Measurements from ENCODE around the gene PLD1.
"Not testable (repeated sequence)": the region's sequence is repeated elsewhere in the genome, so short reads cannot be mapped to it uniquely, and the experiment has no call there.

PLD1 gene

DNA sequence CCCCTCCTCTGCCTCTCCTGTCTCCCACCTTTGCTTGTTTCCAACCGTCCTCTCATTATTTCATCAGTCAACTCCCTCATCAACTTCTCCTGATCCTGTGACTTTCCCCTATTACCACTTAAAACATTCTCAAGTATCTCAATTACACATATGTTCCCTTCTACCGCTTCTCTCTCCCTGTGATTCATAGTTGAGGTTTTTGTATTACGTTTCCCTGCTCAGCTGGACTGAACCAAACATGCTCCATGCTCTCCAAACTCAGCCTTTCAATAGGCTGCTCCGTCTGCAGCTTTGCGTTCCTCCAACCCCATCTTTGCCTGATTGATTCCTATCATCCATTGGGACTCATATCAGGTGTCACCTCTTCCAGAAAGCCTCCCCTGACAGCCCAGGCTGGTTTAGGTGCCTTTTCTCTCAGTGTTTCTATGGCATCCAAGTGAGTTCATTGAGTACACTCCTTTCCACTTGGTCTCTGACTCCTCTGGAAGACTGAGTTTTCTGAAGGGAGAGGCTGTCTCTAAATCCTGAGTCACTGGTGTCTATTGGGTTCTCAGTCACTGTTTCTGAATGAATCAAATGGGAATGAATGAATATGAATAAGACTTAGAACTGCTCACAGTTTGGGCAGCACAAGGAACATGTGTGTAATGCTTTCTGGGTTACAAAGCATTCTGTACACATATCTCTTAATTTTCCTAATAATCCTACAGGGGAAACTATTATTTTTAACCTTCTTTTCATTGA, 56.4 kb downstream of the PLD1 start:
- CTCF ChIA-PET, result interaction anchor here (0.9 kb wide), 1 partner anchor 10 kb away, joined by 3 read pairs; no protein-coding TSS in a partner anchor
- TF ChIP-seq, protein P1, sequence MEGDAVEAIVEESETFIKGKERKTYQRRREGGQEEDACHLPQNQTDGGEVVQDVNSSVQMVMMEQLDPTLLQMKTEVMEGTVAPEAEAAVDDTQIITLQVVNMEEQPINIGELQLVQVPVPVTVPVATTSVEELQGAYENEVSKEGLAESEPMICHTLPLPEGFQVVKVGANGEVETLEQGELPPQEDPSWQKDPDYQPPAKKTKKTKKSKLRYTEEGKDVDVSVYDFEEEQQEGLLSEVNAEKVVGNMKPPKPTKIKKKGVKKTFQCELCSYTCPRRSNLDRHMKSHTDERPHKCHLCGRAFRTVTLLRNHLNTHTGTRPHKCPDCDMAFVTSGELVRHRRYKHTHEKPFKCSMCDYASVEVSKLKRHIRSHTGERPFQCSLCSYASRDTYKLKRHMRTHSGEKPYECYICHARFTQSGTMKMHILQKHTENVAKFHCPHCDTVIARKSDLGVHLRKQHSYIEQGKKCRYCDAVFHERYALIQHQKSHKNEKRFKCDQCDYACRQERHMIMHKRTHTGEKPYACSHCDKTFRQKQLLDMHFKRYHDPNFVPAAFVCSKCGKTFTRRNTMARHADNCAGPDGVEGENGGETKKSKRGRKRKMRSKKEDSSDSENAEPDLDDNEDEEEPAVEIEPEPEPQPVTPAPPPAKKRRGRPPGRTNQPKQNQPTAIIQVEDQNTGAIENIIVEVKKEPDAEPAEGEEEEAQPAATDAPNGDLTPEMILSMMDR (IDR thresholded peaks at IDR 0.05; ENCODE audit: control extremely low read depth, extremely low read depth, low read depth, missing control alignments), result no peak
- no peak for DNase-seq (ENCODE audit: extremely low spot score)
- POLR2A ChIA-PET, result no interaction called here

DNA sequence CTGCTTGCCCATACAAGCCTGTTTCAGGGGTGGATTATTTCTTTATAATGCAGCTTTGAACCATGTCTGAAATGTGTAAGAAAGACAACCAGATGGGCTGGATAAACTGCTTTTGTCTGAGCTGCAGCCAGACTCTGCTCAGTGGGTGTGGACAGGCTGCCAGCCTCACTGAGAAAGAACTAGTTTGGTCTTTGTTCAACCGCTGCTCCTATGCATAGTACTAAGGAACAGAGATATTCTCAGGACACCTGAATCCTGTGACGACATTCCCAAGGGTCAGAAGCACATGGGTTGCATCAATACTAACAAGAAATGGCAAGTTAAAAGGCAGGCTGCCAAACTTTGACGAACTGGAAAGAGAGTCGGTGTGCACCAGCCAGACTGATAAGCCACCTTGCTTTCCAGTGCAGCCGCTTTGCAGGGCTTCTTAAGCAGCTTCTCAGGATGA, 57.2 kb downstream of the PLD1 start:
- TF ChIP-seq, protein P1 (IDR thresholded peaks at IDR 0.05; ENCODE audit: control extremely low read depth, extremely low read depth, low read depth, missing control alignments), result no peak
- CTCF ChIA-PET, result interaction anchor here (0.9 to 2.7 kb wide), 2 partner anchors 9 to 19 kb away, joined by 3 to 9 read pairs; no protein-coding TSS in a partner anchor
- DNase-seq (ENCODE audit: extremely low spot score), result no peak
- POLR2A ChIA-PET, result no interaction called here

DNA sequence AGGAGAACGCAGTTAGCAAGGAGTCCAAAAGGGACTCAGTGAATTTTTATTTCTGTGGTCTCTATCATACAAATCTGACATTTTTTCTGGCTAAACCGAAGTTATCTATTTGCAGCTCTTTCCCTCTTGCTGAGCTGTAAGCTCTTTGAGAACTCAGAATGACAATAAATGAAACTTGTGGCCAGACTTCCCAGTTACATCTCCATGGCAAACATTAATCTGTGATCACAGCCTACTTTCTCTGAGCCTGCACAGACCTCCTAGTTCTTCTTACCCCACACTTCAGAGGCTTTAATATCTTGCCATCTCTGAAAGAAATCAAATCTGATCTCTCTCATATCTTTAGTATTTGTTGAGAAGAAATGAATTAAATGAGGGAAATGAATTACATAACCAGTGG, 58.0 kb downstream of the PLD1 start:
- ChIA-PET CTCF (interaction anchor here (2.7 kb wide), 1 partner anchor 19 kb away, joined by 9 read pairs; no protein-coding TSS in a partner anchor), POLR2A (no interaction called here)
- DNase-seq (ENCODE audit: extremely low spot score), result no peak
- TF ChIP-seq, protein P1 (IDR thresholded peaks at IDR 0.05; ENCODE audit: control extremely low read depth, extremely low read depth, low read depth, missing control alignments), result no peak

DNA sequence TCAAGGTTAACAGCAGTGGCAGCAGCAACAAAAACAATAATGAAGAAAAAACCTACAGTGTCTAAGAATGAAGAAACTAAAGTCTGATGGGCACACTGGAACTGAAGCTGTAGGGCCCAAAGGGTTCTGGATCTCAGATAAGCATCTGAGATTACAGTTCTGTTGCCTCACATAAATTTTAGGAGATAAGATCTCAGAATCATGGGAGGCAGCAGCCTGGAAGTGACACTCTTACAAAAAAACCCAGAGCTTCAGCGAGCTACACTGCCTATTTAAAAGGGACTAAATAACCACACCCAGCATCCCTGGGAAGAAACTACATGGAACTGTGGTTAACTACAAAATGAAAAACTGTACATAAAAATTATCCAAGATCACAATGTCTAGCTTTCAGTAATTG, 61.2 kb downstream of the PLD1 start:
- TF ChIP-seq, protein P1 (IDR thresholded peaks at IDR 0.05; ENCODE audit: control extremely low read depth, extremely low read depth, low read depth, missing control alignments), result no peak
- DNase-seq (ENCODE audit: extremely low spot score), result no peak
- ChIA-PET POLR2A (no interaction called here), CTCF (interaction anchor here (1.1 to 1.4 kb wide), 5 partner anchors 9 to 69 kb away, joined by 3 to 8 read pairs (median 3); no protein-coding TSS in a partner anchor)

DNA sequence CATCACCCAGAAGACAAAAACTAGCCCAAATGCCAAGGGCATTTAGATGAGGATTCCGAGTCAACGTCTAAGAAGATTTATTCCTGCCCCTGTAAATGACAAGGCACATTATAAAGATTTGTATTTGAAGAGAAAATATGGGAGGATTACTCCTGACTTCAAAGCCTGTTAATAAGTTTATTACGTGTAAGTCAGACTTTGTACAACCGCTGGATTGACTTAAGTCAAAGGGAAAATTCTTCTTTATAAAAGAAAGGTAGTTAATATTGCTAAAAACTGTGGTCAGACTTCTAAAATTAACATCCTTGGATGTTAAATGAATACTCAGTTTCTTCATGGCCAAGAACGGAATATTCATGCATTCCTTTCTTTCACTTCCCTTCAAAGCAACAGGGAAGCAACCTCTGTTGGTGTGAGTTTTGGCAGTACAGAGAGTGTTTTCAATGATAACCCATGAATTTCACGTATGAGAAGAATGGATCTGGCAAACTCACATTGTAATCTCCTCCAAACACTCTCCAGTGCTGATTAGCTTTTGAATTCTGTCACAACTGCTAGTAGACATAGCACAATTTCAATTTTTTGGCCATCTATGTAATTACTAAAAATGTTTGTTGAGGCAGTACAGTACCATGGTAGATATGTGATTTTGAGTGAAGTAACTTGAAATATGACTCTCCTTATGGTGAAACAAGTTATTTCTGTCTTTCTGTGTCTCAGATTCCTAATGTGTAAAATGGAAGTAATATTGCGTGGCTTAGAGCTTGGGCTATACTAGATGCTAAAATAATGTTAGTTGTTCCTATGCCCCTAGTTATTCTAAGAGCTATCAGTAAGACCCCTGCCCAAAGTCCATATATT, 62.0 kb downstream of the PLD1 start:
- ChIA-PET POLR2A (no interaction called here), CTCF (interaction anchor here (1.1 to 1.4 kb wide), 4 partner anchors 10 to 69 kb away, joined by 3 to 8 read pairs (median 3); no protein-coding TSS in a partner anchor)
- DNase-seq (ENCODE audit: extremely low spot score), result no peak
- TF ChIP-seq, protein P1 (IDR thresholded peaks at IDR 0.05; ENCODE audit: control extremely low read depth, extremely low read depth, low read depth, missing control alignments), result no peak

DNA sequence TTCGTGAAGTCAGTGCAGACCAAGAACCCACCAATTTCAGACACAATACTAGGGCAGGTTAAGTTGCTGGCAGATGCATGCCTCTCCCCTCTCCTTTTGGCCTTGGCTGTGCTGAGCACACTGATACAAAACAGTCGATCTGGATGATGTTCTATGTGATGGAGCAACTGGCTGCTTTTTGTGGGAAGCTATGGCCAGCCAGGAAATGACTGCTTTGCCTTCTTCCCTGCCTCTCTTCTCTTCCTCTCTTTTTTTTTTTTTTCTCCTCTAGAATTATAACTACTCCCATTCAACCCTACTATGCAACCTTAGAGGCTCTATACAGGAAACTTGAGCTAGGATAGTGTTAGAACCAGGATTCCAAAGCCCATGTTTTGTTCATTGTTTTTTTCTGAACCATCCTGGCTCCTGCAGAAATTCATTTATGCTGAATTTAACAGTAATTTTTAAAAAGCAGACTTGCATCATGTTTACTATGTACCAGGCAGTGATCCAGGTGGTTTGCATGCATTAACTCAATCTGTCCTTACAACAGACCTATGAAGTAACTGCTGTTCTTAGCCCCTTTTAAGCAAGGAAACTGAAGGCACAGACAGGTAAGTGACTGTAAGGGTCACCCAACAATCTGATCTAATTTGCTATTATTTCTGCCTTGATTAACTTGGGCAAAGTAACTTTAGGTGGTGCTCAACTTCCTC, 62.9 kb downstream of the PLD1 start:
- DNase-seq (ENCODE audit: extremely low spot score), result no peak
- ChIA-PET CTCF (interaction anchor here (1.0 to 1.2 kb wide), 2 partner anchors 8 to 87 kb away, joined by 3 read pairs; no protein-coding TSS in a partner anchor), POLR2A (no interaction called here)
- TF ChIP-seq, protein P1 (IDR thresholded peaks at IDR 0.05; ENCODE audit: control extremely low read depth, extremely low read depth, low read depth, missing control alignments), result no peak

DNA sequence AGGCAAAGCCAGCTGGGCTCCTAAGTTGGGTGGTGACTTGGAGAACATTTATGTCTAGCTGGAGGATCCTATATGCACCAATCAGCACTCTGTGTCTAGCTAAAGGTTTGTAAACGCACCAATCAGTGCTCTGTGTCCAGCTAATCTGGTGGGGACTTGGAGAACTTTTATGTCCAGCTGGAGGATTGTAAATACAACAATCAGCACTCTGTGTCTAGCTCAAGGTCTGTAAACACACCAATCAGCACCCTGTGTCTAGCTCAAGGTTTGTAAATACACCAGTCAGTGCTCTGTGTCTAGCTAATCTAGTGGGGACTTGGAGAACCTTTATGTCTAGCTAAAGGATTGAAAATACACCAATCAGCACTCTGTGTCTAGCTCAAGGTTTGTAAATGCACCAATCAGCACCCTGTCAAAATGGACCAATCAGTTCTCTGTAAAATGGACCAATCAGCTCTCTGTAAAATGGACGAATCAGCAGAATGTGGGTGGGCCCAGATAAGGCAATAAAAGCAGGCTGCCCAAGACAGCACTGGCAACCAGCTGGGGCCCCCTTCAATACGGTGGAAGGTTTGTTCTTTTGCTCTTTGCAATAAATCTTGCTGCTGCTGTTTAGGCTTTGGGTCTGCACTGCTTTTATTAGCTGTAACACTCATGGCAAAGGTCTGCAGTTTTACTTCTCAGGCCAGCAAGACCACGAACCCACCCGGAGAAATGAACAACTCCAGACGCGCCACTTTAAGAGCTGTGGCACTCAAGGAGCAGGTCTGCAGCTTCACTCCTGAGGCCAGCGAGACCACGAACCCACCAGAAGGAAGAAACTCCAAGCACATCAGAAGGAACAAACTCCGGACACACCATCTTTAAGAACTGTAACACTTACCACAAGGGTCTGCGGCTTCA, 63.7 kb downstream of the PLD1 start:
- POLR2A ChIA-PET; DNase-seq (ENCODE audit: extremely low spot score): not testable (repeated sequence)
- CTCF ChIA-PET, result interaction anchor here (1.0 to 1.4 kb wide), 6 partner anchors 9 to 87 kb away, joined by 3 to 7 read pairs (median 3); no protein-coding TSS in a partner anchor

Data from GM10248 (cell line).